ENCODE results near the gene USP49.

Gene USP49

DNA sequence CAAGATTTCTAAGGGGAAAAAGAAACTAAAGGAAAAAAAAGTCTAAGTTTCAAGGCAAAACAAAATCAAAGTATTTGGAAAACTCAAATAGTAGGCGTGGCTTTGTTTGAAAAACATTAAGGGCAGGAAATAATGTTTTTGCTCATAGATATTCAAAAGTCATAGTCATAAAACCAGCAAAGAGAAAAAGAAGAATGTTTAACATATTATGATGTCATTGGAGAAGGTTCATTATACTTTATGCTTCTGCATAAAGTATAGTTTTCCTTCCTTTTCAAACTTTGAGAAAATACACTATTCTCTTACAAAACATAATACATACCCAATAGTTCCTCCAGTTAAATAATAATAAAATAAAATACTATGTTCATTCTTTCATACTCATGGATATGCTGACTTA is 13.7 kb downstream of the USP49 start:
- H3K27me3 ChIP-seq (replicated peaks in 2 of 5; ENCODE audit: control insufficient read depth in 4 of 5, insufficient read depth in 5 of 5, low read length in 4 of 5): no peaks in the 10 kb centered on the region
- H3K4me1 ChIP-seq (ENCODE audit: control extremely low read depth in 1 of 4, control insufficient read depth in 4 of 4, insufficient read depth in 4 of 4, low read length in 3 of 4): no peaks in the 10 kb centered on the region
- H3K9me3 ChIP-seq (ENCODE audit: control extremely low read depth in 1 of 5, control insufficient read depth in 4 of 5, insufficient read depth in 2 of 5, low read depth in 1 of 5, low read length in 4 of 5): no peaks in the 10 kb centered on the region
- no peaks in the 10 kb centered on the region for H3K36me3 ChIP-seq (ENCODE audit: control insufficient read depth in 4 of 4, insufficient read depth in 4 of 4, low read length in 3 of 4)
- no peak for DNase-seq
- WGBS (ENCODE audit: insufficient coverage): no CpG with 5 or more reads among the region's 1 CpG
- POLR2A ChIA-PET: no interaction called here
- CTCF ChIA-PET: no interaction called here
- H3K27ac ChIP-seq (ENCODE audit: insufficient read depth in 1 of 2, low read depth in 1 of 2, low read length in 2 of 2, poor library complexity in 1 of 2, severe bottlenecking in 2 of 2): no peak overlapping the region
- H3K4me3 ChIP-seq (ENCODE audit: control insufficient read depth in 1 of 7, extremely low read depth in 1 of 7, insufficient read depth in 4 of 7, low read depth in 2 of 7, low read length in 6 of 7): no peak overlapping the region

DNA sequence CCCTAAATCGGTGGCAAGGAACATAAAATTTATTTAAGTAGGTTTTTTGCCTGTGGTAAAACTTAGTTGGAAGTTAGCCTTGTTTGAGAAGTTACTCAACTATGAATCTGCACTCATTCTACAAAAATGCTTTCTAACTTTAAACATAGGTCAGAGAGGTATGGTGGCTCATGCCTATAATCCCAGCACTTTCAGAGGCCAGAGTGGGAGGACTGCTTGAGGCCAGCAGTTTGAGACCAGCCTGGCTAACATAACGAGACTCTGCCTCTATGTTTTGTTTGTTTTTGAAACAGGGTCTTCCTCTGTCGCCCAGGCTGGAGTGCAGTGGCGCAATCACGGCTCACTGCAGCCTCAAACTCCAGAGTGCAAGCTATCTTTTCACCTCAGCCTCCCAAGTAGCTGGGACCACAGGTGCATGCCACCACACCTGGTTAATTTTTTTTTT is 16.2 kb downstream of the USP49 start:
- H3K9me3 ChIP-seq (ENCODE audit: control extremely low read depth in 1 of 5, control insufficient read depth in 4 of 5, insufficient read depth in 2 of 5, low read depth in 1 of 5, low read length in 4 of 5): no peaks in the 10 kb centered on the region
- H3K27ac ChIP-seq (ENCODE audit: insufficient read depth in 1 of 2, low read depth in 1 of 2, low read length in 2 of 2, poor library complexity in 1 of 2, severe bottlenecking in 2 of 2): no peak overlapping the region
- POLR2A ChIA-PET: interaction anchor here (0.6 kb wide), 1 partner anchor 237 kb away, joined by 4 read pairs; no protein-coding TSS in a partner anchor
- H3K36me3 ChIP-seq (ENCODE audit: control insufficient read depth in 4 of 4, insufficient read depth in 4 of 4, low read length in 3 of 4): no peaks in the 10 kb centered on the region
- WGBS (ENCODE audit: insufficient coverage): 90% methylated on average over 1 of the region's 5 CpGs
- H3K27me3 ChIP-seq (replicated peaks in 2 of 5; ENCODE audit: control insufficient read depth in 4 of 5, insufficient read depth in 5 of 5, low read length in 4 of 5): no peaks in the 10 kb centered on the region
- no peaks in the 10 kb centered on the region for H3K4me1 ChIP-seq (ENCODE audit: control extremely low read depth in 1 of 4, control insufficient read depth in 4 of 4, insufficient read depth in 4 of 4, low read length in 3 of 4)
- no peak overlapping the region for H3K4me3 ChIP-seq (ENCODE audit: control insufficient read depth in 1 of 7, extremely low read depth in 1 of 7, insufficient read depth in 4 of 7, low read depth in 2 of 7, low read length in 6 of 7)
- DNase-seq: no peak
- CTCF ChIA-PET: interaction anchor here (1.2 to 1.6 kb wide), 2 partner anchors 22 kb away, joined by 3 read pairs; no protein-coding TSS in a partner anchor

DNA sequence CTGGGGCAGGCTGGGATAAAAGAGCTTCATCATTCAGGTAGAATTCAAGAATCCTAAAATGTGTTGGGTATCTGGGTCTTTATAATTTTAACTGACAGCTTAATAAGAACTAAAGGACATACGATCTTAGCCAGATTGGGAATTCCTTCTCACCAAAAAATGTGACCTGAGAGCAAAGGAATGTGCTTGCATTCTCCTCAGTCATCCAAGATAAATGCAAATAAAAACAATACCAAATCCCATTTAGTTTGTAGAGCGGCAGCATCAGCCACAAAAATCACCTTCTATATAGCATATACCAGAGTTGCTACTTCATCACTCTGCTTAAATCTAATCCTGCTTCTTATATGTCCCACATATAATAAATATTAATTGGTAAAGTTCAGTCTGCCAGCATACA is 16.9 kb downstream of the USP49 start:
- Histone ChIP-seq H3K36me3 (ENCODE audit: control insufficient read depth in 4 of 4, insufficient read depth in 4 of 4, low read length in 3 of 4) (no peaks in the 10 kb centered on the region), H3K9me3 (ENCODE audit: control extremely low read depth in 1 of 5, control insufficient read depth in 4 of 5, insufficient read depth in 2 of 5, low read depth in 1 of 5, low read length in 4 of 5) (no peaks in the 10 kb centered on the region), H3K27ac (ENCODE audit: insufficient read depth in 1 of 2, low read depth in 1 of 2, low read length in 2 of 2, poor library complexity in 1 of 2, severe bottlenecking in 2 of 2) (no peak overlapping the region), H3K4me3 (ENCODE audit: control insufficient read depth in 1 of 7, extremely low read depth in 1 of 7, insufficient read depth in 4 of 7, low read depth in 2 of 7, low read length in 6 of 7) (no peak overlapping the region), H3K27me3 (replicated peaks in 2 of 5; ENCODE audit: control insufficient read depth in 4 of 5, insufficient read depth in 5 of 5, low read length in 4 of 5) (no peaks in the 10 kb centered on the region), H3K4me1 (ENCODE audit: control extremely low read depth in 1 of 4, control insufficient read depth in 4 of 4, insufficient read depth in 4 of 4, low read length in 3 of 4) (no peaks in the 10 kb centered on the region)
- 83% methylated on average over 1 of the region's 2 CpGs for WGBS (ENCODE audit: insufficient coverage)
- ChIA-PET POLR2A (no interaction called here), CTCF (interaction anchor here (1.2 to 1.3 kb wide), 3 partner anchors 9 to 58 kb away, joined by 3 read pairs; no protein-coding TSS in a partner anchor)
- no peak for DNase-seq

DNA sequence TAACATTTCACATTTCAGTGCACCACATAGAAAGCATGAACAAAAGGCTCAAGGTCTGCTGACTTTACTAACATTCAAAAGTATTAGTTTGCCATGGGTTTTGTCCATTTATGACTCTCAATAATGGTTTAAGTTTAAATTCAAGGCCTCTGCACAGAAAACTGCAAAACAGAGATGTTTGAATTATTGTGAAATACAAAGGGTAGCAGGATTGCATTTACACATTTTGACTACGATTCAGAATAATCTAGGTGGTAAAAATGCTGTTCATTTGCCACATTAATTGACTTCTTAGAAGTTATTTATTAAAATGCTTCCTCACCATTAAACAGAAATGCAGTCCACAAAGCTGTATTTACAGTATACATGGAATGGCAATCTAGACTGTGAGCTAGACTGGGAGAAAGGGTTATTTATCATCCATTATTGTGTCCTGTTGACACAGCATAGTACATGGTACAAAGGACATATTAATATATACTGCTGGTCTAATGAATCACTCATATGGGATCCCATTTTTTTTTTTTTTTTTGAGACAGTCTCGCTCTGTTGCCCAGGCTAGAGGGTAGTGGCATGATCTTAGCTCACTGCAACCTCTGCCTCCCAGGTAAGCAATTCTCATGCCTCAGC is 18.0 kb downstream of the USP49 start:
- POLR2A ChIA-PET: no interaction called here

DNA sequence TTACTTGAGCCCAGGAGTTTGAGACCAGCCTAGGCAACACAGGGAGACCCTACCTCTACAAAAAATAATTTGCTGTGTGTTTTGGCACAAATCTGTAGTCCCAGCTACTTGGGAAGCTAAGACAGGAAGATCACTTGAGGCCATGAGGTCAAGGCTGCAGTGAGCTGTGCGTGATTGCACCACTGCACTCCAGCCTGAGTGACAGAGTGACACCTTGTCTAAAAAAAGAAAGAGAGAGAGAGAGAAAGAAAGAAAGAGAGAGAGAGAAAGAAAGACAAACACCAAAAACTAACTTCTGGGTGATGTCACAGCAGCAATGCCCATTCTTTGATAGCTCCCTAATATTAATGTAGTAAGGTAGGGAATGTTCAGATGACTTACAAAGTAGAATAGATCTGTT is 20.4 kb downstream of the USP49 start:
- 80% methylated on average over 1 of the region's 1 CpG for WGBS (ENCODE audit: insufficient coverage)
- H3K36me3 ChIP-seq (ENCODE audit: control insufficient read depth in 4 of 4, insufficient read depth in 4 of 4, low read length in 3 of 4): no peaks in the 10 kb centered on the region
- H3K27ac ChIP-seq (ENCODE audit: insufficient read depth in 1 of 2, low read depth in 1 of 2, low read length in 2 of 2, poor library complexity in 1 of 2, severe bottlenecking in 2 of 2): no peak overlapping the region
- no peaks in the 10 kb centered on the region for H3K27me3 ChIP-seq (replicated peaks in 2 of 5; ENCODE audit: control insufficient read depth in 4 of 5, insufficient read depth in 5 of 5, low read length in 4 of 5)
- H3K4me1 ChIP-seq (ENCODE audit: control extremely low read depth in 1 of 4, control insufficient read depth in 4 of 4, insufficient read depth in 4 of 4, low read length in 3 of 4): no peaks in the 10 kb centered on the region
- ChIA-PET POLR2A (no interaction called here), CTCF (interaction anchor here (0.7 kb wide), 1 partner anchor 18 kb away, joined by 3 read pairs; no protein-coding TSS in a partner anchor)
- H3K4me3 ChIP-seq (ENCODE audit: control insufficient read depth in 1 of 7, extremely low read depth in 1 of 7, insufficient read depth in 4 of 7, low read depth in 2 of 7, low read length in 6 of 7): no peak overlapping the region
- H3K9me3 ChIP-seq (ENCODE audit: control extremely low read depth in 1 of 5, control insufficient read depth in 4 of 5, insufficient read depth in 2 of 5, low read depth in 1 of 5, low read length in 4 of 5): no peaks in the 10 kb centered on the region
- DNase-seq: no peak

More for the DNA sequence above, 18.0 kb downstream of the USP49 start:
- Histone ChIP-seq H3K9me3 (ENCODE audit: control extremely low read depth in 1 of 5, control insufficient read depth in 4 of 5, insufficient read depth in 2 of 5, low read depth in 1 of 5, low read length in 4 of 5) (no peaks in the 10 kb centered on the region), H3K27ac (ENCODE audit: insufficient read depth in 1 of 2, low read depth in 1 of 2, low read length in 2 of 2, poor library complexity in 1 of 2, severe bottlenecking in 2 of 2) (no peak overlapping the region), H3K4me1 (ENCODE audit: control extremely low read depth in 1 of 4, control insufficient read depth in 4 of 4, insufficient read depth in 4 of 4, low read length in 3 of 4) (no peaks in the 10 kb centered on the region), H3K27me3 (replicated peaks in 2 of 5; ENCODE audit: control insufficient read depth in 4 of 5, insufficient read depth in 5 of 5, low read length in 4 of 5) (no peaks in the 10 kb centered on the region), H3K4me3 (ENCODE audit: control insufficient read depth in 1 of 7, extremely low read depth in 1 of 7, insufficient read depth in 4 of 7, low read depth in 2 of 7, low read length in 6 of 7) (no peak overlapping the region), H3K36me3 (ENCODE audit: control insufficient read depth in 4 of 4, insufficient read depth in 4 of 4, low read length in 3 of 4) (no peaks in the 10 kb centered on the region)
- WGBS (ENCODE audit: insufficient coverage): no CpG with 5 or more reads among the region's 2 CpGs
- CTCF ChIA-PET: interaction anchor here (1.2 to 1.3 kb wide), 3 partner anchors 11 to 59 kb away, joined by 3 read pairs; no protein-coding TSS in a partner anchor
- DNase-seq: no peak

DNA sequence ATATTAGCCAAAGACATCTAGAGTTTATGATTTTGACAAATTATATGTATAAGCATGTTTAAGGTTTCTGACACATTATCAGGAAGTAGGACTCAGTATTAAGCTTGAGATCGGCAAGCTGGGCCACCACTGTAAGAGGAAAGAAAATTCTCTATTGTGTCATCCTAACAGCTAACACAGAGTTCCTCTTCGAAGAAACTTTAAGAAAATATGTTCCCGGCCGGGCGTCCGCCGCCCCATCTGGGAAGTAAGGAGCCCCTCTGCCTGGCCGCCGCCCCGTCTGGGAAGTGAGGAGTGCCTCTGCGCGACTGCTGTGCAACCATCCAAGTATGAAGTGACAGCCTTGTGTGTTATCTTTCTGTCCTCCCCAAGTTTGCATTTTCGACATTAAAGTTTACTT is 23.0 kb downstream of the USP49 start:
- no peak overlapping the region for H3K27ac ChIP-seq (ENCODE audit: insufficient read depth in 1 of 2, low read depth in 1 of 2, low read length in 2 of 2, poor library complexity in 1 of 2, severe bottlenecking in 2 of 2)
- no peak for DNase-seq
- ChIA-PET POLR2A (no interaction called here), CTCF (no interaction called here)
- no peaks in the 10 kb centered on the region for H3K9me3 ChIP-seq (ENCODE audit: control extremely low read depth in 1 of 5, control insufficient read depth in 4 of 5, insufficient read depth in 2 of 5, low read depth in 1 of 5, low read length in 4 of 5)
- no peak overlapping the region for H3K4me3 ChIP-seq (ENCODE audit: control insufficient read depth in 1 of 7, extremely low read depth in 1 of 7, insufficient read depth in 4 of 7, low read depth in 2 of 7, low read length in 6 of 7)
- WGBS (ENCODE audit: insufficient coverage): 83% methylated on average over 9 of the region's 13 CpGs
- H3K36me3 ChIP-seq (ENCODE audit: control insufficient read depth in 4 of 4, insufficient read depth in 4 of 4, low read length in 3 of 4): no peaks in the 10 kb centered on the region
- H3K27me3 ChIP-seq (replicated peaks in 2 of 5; ENCODE audit: control insufficient read depth in 4 of 5, insufficient read depth in 5 of 5, low read length in 4 of 5): no peaks in the 10 kb centered on the region
- H3K4me1 ChIP-seq (ENCODE audit: control extremely low read depth in 1 of 4, control insufficient read depth in 4 of 4, insufficient read depth in 4 of 4, low read length in 3 of 4): no peaks in the 10 kb centered on the region

DNA sequence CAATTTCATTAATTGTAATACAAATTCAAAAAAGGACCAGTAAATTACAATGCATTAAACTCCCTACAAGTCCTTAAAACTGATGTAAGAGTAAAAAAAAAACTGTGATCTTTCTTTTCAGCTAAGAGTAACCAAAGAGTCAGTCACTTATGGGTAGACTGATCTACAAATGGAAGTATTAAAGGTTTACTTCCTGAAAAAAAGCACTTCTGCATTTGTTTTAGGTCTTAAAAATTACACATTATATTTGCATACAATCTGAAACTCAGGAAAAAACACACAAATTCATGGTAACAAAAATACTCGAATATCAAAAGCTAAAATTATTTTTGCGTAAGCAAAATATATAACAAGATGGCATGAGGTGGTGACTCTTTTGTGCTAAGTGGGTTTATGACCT is 23.5 kb downstream of the USP49 start:
- Histone ChIP-seq H3K4me3 (ENCODE audit: control insufficient read depth in 1 of 7, extremely low read depth in 1 of 7, insufficient read depth in 4 of 7, low read depth in 2 of 7, low read length in 6 of 7) (no peak overlapping the region), H3K27ac (ENCODE audit: insufficient read depth in 1 of 2, low read depth in 1 of 2, low read length in 2 of 2, poor library complexity in 1 of 2, severe bottlenecking in 2 of 2) (no peak overlapping the region), H3K9me3 (ENCODE audit: control extremely low read depth in 1 of 5, control insufficient read depth in 4 of 5, insufficient read depth in 2 of 5, low read depth in 1 of 5, low read length in 4 of 5) (no peaks in the 10 kb centered on the region), H3K27me3 (replicated peaks in 2 of 5; ENCODE audit: control insufficient read depth in 4 of 5, insufficient read depth in 5 of 5, low read length in 4 of 5) (no peaks in the 10 kb centered on the region), H3K4me1 (ENCODE audit: control extremely low read depth in 1 of 4, control insufficient read depth in 4 of 4, insufficient read depth in 4 of 4, low read length in 3 of 4) (no peaks in the 10 kb centered on the region), H3K36me3 (ENCODE audit: control insufficient read depth in 4 of 4, insufficient read depth in 4 of 4, low read length in 3 of 4) (no peaks in the 10 kb centered on the region)
- POLR2A ChIA-PET: no interaction called here
- no peak for DNase-seq
- WGBS (ENCODE audit: insufficient coverage): no CpG with 5 or more reads among the region's 2 CpGs
- CTCF ChIA-PET: interaction anchor here (1.3 kb wide), 1 partner anchor 15 kb away, joined by 5 read pairs; no protein-coding TSS in a partner anchor

Measured in common myeloid progenitor, CD34-positive (primary cell).